Measurements from ENCODE around the gene ATRAID.

The ATRAID gene

DNA sequence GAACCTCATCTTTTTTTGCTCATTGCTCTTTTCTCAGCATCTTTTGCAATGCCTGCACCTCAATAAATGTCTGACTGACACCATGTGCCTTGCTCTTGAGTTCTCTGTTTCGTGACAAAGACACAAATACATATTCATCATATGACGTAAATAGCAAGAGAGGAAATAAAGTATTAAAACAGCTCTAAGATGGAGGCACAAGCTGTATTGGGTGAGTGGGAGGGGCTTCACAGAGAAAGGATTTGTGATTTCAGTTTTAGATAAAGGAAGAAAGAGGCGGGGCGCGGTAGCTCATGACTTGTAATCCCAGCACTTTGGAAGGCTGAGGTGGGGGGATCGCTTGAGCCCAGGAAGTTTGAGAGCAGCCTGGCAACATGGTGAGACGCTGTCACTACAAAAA, 8.2 kb downstream of the ATRAID start:
- no peak for DNase-seq

DNA sequence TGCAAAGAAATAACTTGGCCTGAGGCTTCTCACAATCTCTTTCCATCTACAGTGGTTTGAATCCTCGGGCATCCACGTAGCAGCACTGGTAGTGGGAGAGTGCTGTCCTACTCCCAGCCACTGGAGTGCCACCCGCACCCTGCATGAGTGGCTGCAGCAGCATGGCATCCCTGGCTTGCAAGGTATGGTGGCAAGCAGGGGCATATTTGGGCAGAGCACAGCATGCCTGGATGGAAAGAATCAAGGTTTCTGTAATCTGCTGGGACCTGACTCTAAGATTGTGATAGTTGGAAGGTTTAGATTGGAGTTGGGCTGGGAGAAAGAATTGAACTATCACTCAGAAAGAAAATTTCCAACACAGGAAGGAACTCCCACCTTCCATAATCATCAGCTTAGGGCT, 9.3 kb downstream of the ATRAID start:
- no peak for DNase-seq

GRCh38 chr2:27222407-27222806, 10.6 kb downstream of the ATRAID start:
- DNase-seq = no peak

GRCh38 chr2:27223416-27223815, 11.6 kb downstream of the ATRAID start:
- no peak for DNase-seq

DNA sequence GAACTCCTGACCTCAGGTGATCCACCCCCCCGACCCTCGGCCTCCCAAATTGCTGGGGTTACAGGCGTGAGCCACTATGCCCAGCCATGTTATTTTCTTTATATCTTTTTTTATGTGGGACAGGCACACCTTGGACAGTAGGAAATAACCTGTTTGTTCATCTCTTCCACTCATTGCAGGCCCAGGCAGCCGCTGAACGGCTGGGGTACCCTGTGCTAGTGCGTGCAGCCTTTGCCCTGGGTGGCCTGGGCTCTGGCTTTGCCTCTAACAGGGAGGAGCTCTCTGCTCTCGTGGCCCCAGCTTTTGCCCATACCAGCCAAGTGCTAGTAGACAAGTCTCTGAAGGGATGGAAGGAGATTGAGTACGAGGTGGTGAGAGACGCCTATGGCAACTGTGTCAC, 13.7 kb downstream of the ATRAID start:
- no peak for DNase-seq

- DNase-seq = no peak
Observed at GRCh38 chr2:27227501-27227900, 15.7 kb downstream of the ATRAID start.

DNA sequence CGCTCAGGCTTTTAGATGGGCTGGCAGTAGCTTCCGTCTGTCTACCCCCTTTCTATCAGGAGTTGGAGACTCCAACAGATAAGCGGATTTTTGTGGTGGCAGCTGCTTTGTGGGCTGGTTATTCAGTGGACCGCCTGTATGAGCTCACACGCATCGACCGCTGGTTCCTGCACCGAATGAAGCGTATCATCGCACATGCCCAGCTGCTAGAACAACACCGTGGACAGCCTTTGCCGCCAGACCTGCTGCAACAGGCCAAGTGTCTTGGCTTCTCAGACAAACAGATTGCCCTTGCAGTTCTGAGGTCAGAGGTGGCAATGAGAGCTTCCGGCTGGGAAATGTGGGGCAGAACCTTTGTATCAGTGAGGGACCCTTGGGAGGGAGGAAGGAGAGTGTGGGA, 20.1 kb downstream of the ATRAID start:
- DNase-seq = no peak

DNA sequence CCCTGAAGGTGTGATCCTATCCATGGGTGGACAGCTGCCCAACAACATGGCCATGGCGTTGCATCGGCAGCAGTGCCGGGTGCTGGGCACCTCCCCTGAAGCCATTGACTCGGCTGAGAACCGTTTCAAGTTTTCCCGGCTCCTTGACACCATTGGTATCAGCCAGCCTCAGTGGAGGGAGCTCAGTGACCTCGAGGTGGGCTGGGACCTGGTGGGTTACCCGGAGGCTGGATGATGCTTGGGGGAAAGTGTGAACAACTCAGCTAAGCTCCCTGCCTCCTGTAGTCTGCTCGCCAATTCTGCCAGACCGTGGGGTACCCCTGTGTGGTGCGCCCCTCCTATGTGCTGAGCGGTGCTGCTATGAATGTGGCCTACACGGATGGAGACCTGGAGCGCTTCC, 21.5 kb downstream of the ATRAID start:
- DNase-seq = no peak

DNA sequence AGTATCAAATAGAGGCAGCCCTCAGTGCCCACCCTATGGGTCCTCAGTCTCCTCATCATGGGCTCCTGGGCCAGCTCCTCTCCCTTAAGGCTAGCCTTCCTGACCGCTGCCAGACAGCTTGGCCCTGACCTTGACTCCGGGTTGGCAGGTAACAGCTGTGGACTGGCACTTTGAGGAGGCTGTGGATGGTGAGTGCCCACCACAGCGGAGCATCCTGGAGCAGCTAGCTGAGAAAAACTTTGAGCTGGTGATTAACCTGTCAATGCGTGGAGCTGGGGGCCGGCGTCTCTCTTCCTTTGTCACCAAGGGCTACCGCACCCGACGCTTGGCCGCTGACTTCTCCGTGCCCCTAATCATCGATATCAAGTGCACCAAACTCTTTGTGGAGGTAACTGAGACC, 24.3 kb downstream of the ATRAID start:
- no peak for DNase-seq

DNA sequence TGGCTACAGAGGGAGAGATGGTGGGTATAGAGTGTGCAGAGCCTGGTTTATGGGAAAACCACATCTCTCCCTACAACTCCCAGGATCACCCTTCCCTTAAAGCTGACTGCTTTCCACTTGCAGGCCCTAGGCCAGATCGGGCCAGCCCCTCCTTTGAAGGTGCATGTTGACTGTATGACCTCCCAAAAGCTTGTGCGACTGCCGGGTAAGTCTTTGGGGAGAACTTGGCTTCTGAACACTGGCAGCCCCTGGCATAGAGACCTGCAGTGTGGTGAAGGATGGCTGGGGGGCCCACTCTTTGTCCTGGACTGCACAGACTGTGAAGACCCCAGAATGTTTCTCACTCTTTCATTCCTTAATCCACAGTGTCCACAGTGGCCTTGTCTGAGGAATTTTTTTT, 24.8 kb downstream of the ATRAID start:
- DNase-seq = no peak

DNA sequence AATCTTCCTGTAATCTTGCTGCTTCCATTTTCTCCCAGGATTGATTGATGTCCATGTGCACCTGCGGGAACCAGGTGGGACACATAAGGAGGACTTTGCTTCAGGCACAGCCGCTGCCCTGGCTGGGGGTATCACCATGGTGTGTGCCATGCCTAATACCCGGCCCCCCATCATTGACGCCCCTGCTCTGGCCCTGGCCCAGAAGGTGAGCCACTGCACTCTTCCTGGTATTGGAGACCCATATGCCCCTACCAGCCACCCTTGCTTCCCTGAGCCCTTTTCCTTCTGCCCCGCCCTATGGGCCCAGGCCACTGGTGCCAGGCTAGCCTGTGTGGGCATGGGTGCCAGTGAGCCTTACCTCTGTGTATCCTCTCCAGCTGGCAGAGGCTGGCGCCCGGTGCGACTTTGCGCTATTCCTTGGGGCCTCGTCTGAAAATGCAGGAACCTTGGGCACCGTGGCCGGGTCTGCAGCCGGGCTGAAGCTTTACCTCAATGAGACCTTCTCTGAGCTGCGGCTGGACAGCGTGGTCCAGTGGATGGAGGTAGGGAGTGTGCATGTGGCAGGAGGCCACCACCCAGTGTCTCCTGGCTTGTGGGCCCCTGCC, 25.6 kb downstream of the ATRAID start:
- DNase-seq = no peak

DNA sequence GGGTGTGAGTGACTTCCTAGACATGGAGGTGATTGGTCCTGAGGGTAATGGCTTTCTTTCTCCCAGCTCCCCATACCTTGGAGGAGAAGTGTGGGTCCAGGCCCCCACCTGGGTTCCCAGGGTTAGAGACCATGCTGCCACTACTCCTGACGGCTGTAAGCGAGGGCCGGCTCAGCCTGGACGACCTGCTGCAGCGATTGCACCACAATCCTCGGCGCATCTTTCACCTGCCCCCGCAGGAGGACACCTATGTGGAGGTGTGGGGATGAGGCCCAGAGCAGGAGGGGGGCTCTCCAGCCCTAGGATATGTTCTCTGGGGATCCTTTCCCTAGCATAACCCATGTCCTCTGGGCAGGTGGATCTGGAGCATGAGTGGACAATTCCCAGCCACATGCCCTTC, 27.1 kb downstream of the ATRAID start:
- no peak for DNase-seq

DNA sequence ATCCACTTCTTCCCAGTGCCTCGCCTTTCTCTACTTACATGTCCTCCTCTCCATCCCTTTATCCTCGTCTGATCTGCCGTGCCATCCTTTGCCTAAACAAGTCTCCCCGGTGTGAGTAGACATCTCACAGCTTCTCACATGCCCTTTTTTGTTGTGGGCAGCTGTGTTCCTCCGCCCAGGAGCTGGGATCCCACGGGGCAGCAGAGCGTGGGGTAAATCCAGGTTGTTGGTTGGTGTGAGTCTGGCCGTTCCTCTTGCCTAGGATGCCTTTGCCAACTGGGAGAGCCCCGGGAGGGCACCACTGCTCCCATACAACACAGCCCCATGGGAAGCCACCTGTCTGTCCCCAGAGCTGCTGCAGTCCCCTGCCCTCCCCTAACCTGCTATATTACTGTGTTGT, 28.6 kb downstream of the ATRAID start:
- DNase-seq = no peak

GRCh38 chr2:27241761-27242613, 30.1 kb downstream of the ATRAID start:
- DNase-seq = no peak

GRCh38 chr2:27242614-27242951, 30.7 kb downstream of the ATRAID start:
- no peak for DNase-seq

DNA sequence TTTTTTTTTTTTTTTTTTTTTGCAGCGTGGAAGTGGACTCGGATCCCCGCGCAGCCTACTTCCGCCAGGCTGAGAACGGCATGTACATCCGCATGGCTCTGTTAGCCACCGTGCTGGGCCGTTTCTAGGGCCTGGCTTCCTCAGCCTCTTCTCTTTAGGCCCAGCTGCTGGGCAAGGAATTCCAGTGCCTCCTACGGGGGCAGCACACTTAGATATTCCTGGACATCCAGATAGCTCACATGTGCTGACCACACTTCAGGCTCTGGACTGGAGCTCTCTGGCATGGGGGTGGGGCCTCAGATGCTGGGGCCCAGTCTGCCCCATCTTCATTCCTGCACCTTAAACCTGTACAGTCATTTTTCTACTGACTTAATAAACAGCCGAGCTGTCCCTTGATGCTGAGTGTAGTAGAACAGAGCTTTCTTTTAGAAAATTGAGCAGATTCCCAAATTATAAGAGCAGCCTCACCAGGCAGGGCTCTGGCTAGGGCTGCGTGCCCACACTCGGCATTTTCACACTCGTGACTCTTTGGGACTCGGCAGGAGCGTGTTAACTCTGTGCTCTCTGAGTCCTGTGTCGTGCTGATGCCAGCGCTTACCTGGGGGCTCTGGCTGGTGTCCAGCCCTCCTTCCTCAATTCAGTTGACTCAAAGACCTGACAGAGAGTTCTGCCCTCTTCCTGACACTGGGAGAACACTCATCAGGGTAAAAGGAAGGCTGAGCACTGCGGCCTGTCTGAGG, 31.7 kb downstream of the ATRAID start:
- no peak for DNase-seq

DNA sequence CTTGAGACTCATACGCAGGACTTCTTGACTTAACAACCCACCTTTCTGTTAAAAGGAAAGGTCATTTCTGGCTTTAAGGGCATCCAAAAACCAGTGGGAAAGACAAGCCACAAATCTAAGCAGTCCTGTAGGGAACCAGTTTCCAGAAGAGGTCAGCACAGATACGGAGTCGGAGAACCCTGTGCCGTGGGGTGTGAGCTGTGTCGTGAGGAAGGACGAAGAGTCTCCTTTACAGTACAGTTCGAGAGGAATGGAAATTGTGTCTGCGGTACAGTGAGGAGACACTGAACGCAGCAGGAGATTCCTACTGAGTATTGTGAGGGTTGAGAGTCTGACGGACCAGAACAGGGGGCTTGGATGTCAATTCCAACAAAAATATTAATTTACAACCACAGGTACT, 33.3 kb downstream of the ATRAID start:
- no peak for DNase-seq

DNA sequence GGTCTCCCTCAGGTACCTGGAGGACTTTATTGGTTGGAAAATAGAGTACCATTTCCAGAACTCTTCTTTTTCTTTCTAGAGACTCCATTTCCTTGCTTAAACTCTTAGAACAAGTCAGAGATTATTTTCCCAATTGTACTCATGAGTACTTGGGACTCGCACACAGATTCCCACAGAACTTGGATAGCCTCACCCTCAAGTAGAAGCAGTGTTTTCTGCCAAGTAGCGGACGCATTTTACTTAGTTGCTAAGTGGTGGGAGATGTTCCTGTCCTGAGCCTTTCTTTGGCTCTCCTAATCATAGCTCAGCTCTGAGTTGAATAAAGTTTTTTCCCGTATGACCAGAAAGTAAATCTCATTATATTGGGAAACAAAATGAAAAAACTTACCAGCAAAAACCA, 33.8 kb downstream of the ATRAID start:
- no peak for DNase-seq

- no peak for DNase-seq
Observed at GRCh38 chr2:27247893-27248292, 36.1 kb downstream of the ATRAID start.

- DNase-seq = no peak
Observed at GRCh38 chr2:27249159-27249890, 37.5 kb downstream of the ATRAID start.

DNA sequence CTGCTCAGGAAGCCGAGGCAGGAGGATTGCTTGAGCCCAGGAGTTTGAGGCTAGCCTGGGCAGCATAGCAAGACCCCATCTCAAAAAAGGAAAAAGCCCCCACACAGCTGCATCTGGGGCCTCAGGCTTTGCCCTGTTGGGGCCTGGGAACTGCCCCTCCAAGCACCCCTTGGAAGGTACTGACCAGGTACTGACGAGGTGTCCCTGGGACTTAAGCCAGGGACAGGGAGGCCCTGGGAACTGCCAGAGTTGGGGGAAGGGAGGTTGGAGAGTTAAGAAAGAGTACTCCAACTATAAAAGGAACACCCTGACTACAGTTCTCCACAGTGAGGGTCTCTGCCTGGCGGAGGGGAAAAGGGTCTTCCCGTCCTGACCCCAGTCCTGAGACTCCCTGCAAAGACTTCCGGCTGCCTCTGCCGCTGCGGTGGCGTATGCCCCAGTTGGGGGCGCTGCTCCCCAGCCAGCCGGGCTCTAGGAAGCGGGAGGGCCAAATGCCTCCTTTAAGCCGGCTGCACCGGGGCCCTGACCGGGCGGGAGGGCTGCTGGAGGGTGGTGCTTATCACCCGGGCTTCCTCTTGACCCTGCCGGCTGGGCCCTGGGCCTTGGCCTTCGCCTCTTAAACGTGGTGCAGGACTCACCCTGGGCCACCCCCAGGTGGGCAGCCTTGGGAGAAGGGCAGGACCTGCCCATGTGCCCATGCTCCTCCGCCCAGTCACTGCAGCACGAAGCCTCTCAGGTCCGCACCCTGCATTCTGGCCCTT, 38.2 kb downstream of the ATRAID start:
- DNase-seq = no peak

- no peak for DNase-seq
Observed at GRCh38 chr2:27250652-27251379, 39.0 kb downstream of the ATRAID start.

Measured in NCI-H1105 treated with DMSO at 0.1 percent for 48 hours (cell line).